ENCODE measurements around the gene ALG2. TPM values are rescaled to one million over a fixed set of nuclear protein-coding genes. Genes with fewer than 3 reads are reported as not detected.

Gene ALG2
- total RNA-seq, 1 donor from 2014 or later, result 45.6 TPM

GRCh38 chr9:99189887-99190596 is 31.7 kb downstream of the ALG2 start:
- DNase-seq, result no peak

DNA sequence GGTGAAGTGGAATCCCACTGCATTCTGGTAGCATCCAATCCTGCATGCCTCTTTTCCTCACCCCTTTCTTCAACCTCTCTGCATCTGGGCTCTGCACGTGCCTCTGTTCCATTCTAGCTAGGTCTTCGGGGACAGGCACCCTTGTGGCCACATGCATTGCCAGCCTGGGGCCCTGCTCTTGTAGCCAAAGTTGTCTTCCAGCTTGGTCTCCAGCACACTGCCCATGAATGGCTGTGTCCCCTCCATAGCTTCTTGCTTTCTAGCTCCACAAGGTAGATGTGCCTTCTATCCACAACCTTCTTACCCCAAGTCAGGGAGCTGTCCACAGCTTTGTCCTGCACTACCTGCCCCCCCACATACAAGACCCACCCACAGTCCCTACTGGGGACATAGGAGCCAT is 32.6 kb downstream of the ALG2 start:
- no peak for DNase-seq

DNA sequence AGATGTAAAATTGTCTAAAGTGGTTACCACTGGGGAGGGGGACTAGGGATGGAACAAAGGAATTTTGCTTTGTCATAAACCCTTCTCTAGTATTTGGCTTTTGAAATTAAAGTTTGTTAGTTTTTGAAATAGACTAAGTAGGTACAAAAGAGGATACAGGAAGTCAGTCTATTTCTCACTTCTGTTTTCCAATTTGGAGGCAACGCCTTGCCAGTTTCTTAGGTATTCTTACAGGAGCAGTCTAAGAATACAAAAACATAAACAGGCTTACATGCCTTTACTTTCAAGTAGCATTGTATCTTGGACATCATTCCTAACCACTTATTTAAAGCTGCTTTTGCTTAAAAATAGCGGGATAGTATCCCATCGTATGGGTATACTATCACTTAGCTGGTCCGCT is 34.4 kb downstream of the ALG2 start:
- no peak for DNase-seq

GRCh38 chr9:99185934-99186333 is 35.8 kb downstream of the ALG2 start:
- DNase-seq, result no peak

DNA sequence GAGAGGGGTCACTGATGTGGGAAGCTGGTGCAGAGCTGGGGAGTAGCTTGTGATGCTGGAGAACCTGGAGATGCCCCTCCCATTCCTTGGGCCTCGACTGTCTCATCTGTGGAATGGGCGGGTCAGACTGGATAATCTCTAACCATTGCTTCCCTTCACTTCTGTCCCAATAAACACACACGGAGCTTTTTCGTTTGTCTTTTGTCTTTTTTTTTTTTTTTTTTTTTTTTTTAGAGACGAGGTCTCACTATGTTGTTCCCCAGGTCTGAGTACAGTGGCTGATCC is 36.5 kb downstream of the ALG2 start:
- DNase-seq, result no peak

DNA sequence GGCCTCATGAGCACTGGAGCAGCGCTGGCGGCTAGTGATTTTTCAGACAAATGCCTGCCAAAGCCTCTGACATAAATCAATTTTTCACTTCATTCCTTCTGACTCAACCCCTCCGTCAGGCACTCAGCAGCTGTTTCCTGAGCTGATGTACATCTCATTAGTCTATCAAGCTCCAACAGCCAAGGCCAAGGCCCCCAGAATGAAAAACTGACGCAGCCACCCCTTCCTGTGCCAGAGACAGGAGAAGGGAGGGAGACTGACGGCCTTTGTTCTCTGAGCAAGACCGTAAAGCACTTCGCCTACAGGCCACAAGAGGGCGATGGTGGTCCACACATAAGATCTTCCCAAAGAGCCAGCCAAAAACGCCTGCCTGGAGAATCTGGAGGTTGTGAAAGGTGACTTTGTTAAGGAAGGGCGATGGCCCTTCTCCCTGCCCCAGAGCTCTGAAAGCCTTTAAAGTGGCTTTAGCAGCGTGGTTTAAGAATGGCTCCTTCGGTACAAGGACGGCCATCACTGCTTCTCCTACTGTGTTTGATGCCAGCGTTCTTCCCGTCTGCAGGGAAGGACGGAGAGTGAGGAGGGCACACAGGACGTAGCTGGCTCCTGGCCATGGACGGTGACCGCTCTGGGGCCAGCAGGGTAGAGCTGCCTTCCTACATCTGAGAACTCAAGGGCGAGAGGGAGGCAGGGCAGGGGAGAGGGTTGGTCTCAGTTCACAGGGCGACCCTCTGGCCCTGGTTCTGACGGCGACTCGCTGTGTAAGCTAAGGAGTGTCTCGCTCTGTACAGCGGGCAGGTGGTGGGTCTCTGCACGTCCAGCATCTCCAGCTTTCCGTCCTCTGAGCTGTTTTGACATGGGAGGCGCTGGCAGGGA is 37.0 kb downstream of the ALG2 start:
- DNase-seq, result peak; percentile 97

DNA sequence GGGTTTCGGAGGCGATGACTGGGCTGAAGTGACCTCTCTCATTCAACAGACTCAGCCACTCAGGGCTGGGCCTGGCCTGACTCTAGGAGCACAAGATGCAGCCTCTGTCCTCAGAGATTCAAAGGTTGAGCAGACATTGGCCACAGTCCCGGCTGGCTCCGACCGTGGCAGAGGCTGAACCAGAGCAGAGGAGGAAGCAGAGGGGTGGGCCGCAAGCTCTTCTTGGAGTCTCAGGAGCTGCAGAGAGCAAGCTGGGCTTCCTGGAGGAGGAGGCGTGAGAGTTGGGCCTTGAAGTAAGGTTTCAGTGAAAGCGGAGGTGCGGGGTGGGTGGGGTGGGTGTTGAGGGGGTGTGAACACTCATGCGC is 37.6 kb downstream of the ALG2 start:
- no peak for DNase-seq

DNA sequence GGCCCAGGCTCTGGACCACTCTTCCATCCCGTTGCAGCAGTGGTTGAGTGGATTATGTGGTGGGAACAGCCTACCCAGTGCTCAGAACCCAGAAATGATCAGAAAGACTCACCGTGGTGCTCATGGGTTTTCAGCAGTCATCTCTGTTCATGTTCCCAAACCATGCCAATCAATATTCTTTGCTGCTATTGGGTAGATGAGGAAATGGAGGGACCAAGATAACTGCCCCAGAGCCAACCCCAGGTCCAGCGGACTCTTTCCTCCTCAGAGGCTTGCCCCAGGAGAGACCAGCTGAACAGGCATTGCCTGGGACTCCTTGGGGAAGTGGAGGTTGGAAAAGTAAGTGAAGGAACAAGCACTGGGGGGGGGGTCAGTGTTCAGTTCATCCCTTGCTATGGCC is 38.1 kb downstream of the ALG2 start:
- no peak for DNase-seq

GRCh38 chr9:99182356-99182755 is 39.4 kb downstream of the ALG2 start:
- no peak for DNase-seq

DNA sequence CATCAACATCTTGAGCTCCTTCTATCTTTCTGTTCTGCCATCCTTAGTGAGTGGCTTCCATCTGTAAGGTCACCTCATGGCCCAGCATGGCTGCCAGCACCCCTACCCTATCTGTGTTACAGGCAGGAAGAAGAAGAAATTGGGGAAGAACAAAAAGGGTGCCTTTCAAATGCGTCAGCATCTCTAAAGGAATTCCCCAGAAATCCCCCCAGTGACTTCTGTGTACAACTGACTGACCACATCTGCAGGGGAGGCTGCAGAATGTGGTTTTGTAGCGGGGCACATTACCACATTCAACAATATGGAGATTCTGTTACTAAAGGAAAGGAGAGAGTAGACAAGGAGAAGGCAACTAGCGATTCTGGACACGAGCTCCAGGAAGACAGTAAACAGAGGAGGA is 40.1 kb downstream of the ALG2 start:
- no peak for DNase-seq

DNA sequence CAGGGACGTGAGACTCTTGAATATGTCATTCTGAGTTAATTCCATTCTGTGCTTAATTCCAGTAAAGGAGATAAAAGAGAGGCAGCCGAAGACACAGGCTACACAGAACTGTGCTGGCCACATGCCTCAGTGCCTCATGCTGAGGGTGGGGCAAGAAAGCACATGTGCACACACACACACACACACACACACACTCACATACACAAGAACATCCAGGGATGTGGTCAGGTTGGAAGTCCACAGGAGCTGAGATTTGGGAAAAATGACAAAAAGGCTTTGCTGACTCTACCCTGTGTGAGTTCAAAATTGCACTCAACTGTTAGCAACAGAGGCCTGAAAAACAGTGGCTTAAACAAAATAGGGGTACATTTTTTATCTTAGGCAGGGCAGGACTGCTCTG is 40.5 kb downstream of the ALG2 start:
- DNase-seq, result no peak

- no peak for DNase-seq
Observed at GRCh38 chr9:99180662-99181061, 41.1 kb downstream of the ALG2 start.

- DNase-seq, result no peak
Observed at GRCh38 chr9:99180199-99180598, 41.5 kb downstream of the ALG2 start.

GRCh38 chr9:99178912-99179872 is 42.5 kb downstream of the ALG2 start:
- no peak for DNase-seq

- DNase-seq, result no peak
Observed at GRCh38 chr9:99177576-99178366, 44.0 kb downstream of the ALG2 start.

DNA sequence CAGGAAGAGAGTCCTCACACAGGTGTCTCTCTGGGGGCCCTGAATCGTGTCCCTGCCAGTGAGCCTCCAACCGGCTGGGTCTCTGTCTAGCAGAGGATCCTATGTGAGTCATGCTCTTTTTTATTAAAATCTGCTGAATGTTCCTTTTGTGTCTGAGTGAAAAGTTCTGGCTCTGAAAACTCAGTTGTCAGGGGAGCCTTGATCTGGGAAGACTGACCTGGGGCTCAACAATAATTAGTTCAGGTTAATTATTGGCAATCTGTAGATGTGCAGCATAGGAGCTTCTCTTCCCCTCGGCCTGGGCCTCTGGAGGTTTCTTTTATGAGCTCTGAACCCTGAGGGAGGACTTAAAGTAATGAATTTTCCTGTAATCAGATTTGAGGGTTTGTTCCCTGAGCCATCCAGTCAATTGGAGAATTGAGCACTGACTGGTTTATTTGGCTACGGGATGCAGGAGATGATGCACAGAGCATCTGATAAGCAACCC is 45.2 kb downstream of the ALG2 start:
- no peak for DNase-seq

DNA sequence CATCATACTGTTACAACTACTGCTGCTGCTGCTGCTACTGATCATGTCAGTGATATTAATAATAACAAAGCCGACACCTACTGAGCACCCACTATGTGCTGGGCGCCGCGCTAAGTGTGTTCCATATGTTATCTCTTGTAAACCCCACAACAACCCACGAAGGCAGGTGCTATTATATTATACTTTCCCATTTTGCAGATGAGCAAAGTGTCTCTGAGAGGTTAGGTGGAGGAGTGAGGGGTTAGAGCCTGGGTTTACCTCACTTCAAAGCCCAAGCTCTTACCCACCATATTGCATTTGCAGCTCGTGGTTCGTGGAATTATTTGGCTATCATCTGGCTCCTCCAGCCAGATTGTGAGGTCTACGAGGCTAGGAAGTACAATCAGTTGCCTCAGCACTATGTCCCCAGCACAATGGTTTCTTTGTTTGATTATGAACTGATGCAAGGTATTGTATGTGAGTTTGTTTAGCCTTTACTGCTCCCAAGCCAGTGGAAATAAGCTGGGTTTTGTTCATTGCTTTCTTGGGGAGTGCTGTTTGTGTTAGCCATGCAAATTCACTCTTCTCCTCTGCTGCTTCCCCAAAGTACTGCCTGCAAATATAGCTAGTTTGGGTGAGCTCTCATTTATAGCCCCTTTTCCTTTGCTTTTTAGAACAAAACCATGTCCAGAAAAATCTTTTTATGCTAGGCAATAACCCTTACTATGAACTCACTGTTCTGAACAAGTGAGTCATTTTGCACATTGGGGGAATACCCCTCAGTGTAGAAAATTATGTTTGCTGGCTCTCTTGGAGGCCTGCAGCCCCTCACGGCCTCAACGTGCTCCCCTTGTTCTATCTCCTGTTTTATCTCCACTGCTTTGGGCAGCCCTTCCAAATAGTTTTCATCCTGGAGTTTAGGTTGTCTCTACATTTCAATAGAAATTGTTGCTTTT is 47.9 kb downstream of the ALG2 start:
- DNase-seq, result no peak

DNA sequence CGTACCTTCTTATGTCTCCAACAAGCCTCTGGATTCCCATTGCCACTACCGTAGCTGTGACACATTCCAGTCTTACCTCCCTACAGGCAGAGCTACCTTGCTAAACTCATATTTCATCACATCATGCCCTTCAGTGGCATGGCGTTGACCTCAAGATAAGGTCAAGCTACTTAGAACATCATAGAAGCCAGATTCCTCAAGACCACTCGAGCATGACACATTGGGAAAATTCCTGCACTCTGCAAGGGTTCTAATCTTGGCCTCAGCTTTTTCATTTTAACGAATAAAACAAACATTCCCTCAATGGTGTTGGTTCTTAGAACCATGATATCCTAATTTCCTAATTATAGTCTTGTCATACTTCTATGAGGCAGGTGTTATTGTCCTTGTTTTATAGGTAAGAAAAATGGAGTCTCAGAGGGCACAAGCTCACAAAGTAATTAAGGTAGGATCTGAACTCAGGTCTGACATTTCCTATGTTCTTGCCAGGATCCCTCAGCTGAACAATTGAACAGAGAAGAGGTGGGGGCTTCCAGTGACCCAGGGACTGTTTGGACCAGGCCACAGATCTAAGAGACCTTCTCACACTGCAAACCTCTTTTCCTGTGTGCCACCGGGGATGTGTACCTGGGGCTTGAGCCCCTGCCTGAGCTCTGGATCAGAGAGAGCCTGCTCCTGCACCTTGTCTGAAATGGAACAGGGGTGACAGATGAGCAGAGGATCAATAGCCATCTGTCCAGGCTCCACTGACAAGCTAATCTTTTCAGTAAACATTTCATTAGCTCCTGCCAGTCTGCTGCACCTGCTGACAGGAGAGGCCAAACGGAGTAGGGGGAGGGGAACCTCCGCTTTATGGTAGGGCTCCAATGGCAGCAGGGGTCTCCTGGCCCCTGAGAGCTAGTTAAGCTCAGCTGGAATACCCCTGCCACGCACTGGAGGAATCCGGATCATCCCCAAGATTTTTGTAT is 49.3 kb downstream of the ALG2 start:
- no peak for DNase-seq

DNA sequence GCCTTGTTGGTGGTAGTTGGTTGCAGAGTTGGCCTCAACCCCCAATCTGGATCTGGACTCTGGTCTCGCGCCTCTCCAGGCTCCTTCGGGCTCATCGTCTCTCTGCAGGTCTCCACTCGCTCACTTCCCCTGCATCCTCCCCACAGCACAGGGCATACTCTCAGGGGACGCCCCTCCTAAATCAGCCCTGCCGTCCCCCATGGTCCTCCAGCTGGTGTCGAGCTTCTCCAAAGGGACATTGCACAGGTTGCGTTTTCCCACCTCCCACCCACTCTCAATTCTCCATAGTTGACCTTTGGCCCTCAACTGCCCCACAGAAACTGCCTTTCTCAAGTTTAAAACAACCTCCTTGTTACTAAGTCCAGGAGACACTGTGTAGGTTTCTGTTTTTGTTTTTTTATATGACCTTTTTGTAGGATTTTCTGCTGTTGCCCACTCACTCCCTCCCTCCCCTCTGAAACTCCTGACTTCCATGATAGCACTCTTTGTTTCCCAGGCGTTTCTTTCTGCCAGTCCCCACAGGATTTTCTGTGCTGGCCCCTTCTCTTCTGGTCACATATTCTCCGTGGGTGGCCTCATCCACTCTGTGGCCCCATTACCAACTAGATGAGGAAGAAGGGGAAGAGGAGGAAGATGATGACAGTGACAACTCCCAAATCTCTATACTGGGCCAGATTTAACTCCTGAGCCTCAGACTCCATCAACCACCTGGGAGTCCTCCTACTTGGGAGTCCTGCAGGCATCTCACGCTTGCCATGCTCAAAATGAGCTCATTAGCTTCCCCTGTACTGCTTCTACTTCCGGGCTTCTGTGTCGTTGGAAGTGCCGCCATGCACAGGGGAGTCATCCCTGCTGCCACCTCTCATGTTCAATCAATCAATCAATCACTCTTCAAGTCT is 50.3 kb downstream of the ALG2 start:
- no peak for DNase-seq
